Chondrocyte (in vitro differentiated cells): ENCODE measurements around the gene ATP6V1G1. TPM values are rescaled to one million over a fixed set of nuclear protein-coding genes. Genes with fewer than 3 reads are reported as not detected.
"Not testable (repeated sequence)": the region's sequence is repeated elsewhere in the genome, so short reads cannot be mapped to it uniquely, and the experiment has no call there.

Experiments used
- DNase-seq: peaks from one replicate; pipeline ENCODE4 v3.0.0; 2021; ENCODE audit warnings: mixed read lengths, low spot score
- H3K27ac Mint-ChIP-seq: one replicate; pipeline ENCODE4 v1.8.0; 2021; ENCODE audit warnings: mild to moderate bottlenecking, moderate library complexity, mixed read lengths; ENCODE audit not compliant: unreplicated experiment
- H3K27me3 Mint-ChIP-seq: 2 replicates; pipeline ENCODE4 v1.8.0; 2021; ENCODE audit warnings: low read depth, mixed read lengths
- H3K36me3 Mint-ChIP-seq: 2 replicates; pipeline ENCODE4 v1.8.0; 2021; ENCODE audit warnings: low read depth, mixed read lengths
- H3K4me1 Mint-ChIP-seq: 2 replicates; pipeline ENCODE4 v1.8.0; 2021; ENCODE audit warnings: low read depth, mild to moderate bottlenecking, mixed read lengths
- H3K4me3 Mint-ChIP-seq: one replicate; pipeline ENCODE4 v1.8.0; 2021; ENCODE audit warnings: mild to moderate bottlenecking, moderate library complexity, mixed read lengths; ENCODE audit not compliant: unreplicated experiment
- H3K9me3 Mint-ChIP-seq: 2 replicates; pipeline ENCODE4 v1.8.0; 2021; ENCODE audit warnings: low read depth, mixed read lengths
- total RNA-seq: library from RNA; stranded (reverse); gene quantifications from 3 replicates; pipeline ENCODE4 v1.2.1, GENCODE V29; 2021
- TF ChIP-seq, protein P1 (sequence below): fragments of 200-600 bp; sonication (generic); IDR thresholded peaks from 2 replicates; pipeline ENCODE4 v1.5.0; 2021; ENCODE audit warnings: antibody characterized with exemption, mild to moderate bottlenecking, moderate library complexity

The ATP6V1G1 gene
- total RNA-seq, 1 donor from 2014 or later: 135 TPM

DNA sequence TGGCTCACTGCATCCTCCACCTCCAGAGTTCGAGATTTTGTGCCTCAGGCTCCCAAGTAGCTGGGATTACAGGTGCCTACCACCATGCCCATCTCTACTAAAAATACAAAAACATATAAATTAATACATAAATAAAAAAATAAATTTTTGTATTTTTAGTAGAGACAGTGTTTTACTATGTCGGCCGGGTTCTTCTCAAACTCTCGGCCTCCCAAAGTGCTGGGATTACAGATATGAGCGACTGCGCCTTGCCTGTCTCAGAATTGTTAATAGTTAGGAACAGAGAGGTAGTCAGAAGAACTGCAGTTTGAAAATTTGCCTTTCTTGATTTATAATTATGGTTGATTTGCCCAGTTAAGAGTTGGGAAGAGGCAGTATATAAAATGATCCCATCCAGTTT is 2.8 kb downstream of the ATP6V1G1 start:
- peaks cover 17% of the 10 kb centered on the region for H3K36me3 Mint-ChIP-seq
- H3K27ac Mint-ChIP-seq: peak overlapping the region; percentile 45

DNA sequence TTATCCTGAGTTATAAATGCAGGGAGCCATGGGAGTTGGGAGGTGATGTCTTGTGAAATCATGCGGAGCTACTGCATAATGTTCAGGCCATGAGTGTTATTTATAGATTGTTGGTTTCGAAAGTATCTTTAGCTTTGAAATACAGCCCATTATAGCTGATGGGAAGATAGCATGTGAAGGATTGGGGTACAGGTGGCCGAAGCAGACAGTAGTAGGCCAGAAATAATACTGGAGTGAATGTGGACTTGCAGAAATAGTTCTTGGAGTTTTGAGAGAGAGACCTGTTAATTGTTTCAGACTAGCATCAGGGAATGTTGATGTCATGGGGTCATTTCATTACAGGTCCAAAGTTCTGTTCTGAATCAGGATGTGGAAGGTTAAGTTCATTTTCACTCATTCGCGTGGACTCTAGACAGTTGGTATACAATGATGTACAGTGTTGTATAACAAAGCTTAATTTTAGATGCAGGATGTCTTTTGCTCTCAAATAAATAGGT is 3.8 kb downstream of the ATP6V1G1 start:
- H3K4me3 Mint-ChIP-seq: peak overlapping the region; percentile 25

More for the DNA sequence above, 2.8 kb downstream of the ATP6V1G1 start:
- Mint-ChIP-seq H3K4me3 (no peak overlapping the region), H3K4me1 (peaks cover 58% of the 10 kb centered on the region), H3K9me3 (no peaks in the 10 kb centered on the region), H3K27me3 (no peaks in the 10 kb centered on the region)
- TF ChIP-seq, protein P1, sequence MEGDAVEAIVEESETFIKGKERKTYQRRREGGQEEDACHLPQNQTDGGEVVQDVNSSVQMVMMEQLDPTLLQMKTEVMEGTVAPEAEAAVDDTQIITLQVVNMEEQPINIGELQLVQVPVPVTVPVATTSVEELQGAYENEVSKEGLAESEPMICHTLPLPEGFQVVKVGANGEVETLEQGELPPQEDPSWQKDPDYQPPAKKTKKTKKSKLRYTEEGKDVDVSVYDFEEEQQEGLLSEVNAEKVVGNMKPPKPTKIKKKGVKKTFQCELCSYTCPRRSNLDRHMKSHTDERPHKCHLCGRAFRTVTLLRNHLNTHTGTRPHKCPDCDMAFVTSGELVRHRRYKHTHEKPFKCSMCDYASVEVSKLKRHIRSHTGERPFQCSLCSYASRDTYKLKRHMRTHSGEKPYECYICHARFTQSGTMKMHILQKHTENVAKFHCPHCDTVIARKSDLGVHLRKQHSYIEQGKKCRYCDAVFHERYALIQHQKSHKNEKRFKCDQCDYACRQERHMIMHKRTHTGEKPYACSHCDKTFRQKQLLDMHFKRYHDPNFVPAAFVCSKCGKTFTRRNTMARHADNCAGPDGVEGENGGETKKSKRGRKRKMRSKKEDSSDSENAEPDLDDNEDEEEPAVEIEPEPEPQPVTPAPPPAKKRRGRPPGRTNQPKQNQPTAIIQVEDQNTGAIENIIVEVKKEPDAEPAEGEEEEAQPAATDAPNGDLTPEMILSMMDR: no peak
- no peak for DNase-seq

DNA sequence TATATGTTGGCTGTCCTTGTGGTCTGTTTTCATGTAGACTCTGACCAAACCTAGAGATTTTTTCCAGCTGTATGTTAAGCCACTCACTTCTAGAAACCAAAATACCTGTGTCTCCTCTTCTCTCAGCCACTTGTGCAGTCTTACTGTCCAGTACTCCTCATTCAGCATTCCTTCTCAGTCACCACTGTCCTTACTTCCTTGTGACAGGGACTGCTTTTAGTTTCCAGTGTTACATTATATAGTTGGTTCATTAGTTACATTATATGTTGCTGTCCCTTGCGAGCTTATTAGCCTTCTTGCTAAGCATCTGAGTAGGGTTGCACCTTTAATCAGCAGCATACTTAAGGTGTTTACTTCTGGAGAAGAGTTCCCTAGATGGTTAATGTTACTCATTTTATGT is 4.3 kb downstream of the ATP6V1G1 start:
- peaks cover 56% of the 10 kb centered on the region for H3K4me1 Mint-ChIP-seq
- TF ChIP-seq, protein P1: no peak
- H3K36me3 Mint-ChIP-seq: peaks cover 19% of the 10 kb centered on the region
- DNase-seq: no peak
- H3K27me3 Mint-ChIP-seq: no peaks in the 10 kb centered on the region
- H3K9me3 Mint-ChIP-seq: no peaks in the 10 kb centered on the region
- H3K4me3 Mint-ChIP-seq: peak overlapping the region; percentile 14
- peak overlapping the region; percentile 88 for H3K27ac Mint-ChIP-seq

More for the DNA sequence above, 3.8 kb downstream of the ATP6V1G1 start:
- H3K27ac Mint-ChIP-seq: peak overlapping the region; percentile 88
- H3K36me3 Mint-ChIP-seq: peaks cover 19% of the 10 kb centered on the region
- no peaks in the 10 kb centered on the region for H3K27me3 Mint-ChIP-seq
- no peaks in the 10 kb centered on the region for H3K9me3 Mint-ChIP-seq
- H3K4me1 Mint-ChIP-seq: peaks cover 58% of the 10 kb centered on the region
- TF ChIP-seq, protein P1: no peak
- DNase-seq: no peak

DNA sequence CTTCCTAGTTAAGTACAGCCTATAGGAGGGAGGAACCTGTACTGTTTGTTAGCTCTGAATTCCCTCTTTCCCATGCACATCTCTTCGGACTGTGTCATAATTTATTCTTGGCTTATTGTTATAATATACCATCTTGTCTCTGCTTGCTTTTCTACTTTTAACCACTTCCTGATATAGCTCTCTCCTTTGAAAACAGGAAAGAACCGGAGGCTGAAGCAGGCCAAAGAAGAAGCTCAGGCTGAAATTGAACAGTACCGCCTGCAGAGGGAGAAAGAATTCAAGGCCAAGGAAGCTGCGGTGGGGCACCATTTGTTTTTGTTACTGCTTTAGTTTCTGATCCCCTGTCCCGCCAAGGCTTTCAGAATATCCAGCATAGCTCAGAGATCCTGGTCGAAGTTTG is 4.8 kb downstream of the ATP6V1G1 start:
- peak overlapping the region; percentile 14 for H3K4me3 Mint-ChIP-seq
- peak overlapping the region; percentile 88 for H3K27ac Mint-ChIP-seq
- TF ChIP-seq, protein P1: peak; percentile 74
- H3K9me3 Mint-ChIP-seq: no peaks in the 10 kb centered on the region
- peaks cover 51% of the 10 kb centered on the region for H3K4me1 Mint-ChIP-seq
- H3K36me3 Mint-ChIP-seq: peaks cover 21% of the 10 kb centered on the region
- no peak for DNase-seq
- no peaks in the 10 kb centered on the region for H3K27me3 Mint-ChIP-seq

DNA sequence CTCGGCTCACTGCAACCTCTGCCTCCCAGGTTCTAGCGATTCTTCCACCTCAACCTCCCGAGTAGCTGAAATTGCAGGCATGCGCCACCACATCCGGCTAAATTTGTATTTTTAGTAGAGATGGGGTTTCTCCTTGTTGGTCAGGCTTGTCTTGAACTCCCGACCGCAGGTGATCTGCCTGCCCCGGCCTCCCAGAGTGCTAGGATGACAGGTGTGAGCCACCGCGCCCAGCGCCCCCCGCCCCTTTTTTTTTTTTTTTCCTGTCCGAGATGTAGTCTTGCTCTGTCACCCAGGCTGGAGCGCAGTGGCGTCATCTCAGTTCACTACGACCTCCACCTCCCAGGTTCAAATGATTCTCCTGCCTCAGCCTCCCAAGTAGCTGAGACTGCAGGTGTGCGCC is 6.6 kb downstream of the ATP6V1G1 start:
- no peaks in the 10 kb centered on the region for H3K9me3 Mint-ChIP-seq
- TF ChIP-seq, protein P1: no peak
- H3K36me3 Mint-ChIP-seq: peaks cover 26% of the 10 kb centered on the region
- peaks cover 42% of the 10 kb centered on the region for H3K4me1 Mint-ChIP-seq
- no peaks in the 10 kb centered on the region for H3K27me3 Mint-ChIP-seq
- no peak overlapping the region for H3K27ac Mint-ChIP-seq
- H3K4me3 Mint-ChIP-seq: no peak overlapping the region
- DNase-seq: no peak

DNA sequence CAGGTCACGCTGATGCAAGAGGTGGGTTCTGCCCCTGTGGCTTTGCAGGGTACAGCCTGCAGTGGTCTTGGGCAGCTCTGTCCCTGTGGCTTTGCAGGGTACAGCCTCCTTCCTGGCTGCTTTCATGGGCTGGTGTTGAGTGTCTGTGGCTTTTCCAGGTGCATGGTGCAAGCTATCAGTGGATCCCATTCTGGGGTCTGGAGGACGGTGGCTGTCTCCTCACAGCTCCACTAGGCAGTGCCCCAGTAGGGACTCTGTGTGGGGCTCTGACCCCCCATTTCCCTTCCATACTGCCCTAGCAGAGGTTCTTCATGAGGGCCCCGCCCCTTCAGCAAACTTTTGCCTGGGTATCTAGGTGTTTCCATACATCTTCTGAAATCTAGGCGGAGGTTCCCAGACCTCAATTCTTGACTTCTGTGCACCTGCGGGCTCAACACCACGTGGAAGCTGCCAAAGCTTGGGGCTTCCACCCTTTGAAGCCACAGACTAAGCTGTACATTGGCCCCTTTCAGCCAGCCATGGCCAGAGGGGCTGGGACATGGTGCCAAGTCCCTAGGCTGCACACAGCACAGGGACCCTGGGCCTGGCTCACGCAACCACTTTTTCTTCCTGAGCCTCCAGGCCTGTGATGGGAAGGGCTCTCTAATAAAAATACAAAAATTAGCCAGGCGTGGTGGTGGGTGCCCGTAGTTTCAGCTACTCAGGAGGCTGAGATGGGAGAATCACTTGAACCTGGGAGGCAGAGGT is 13.1 kb downstream of the ATP6V1G1 start:
- not testable (repeated sequence) for H3K27me3 Mint-ChIP-seq, H3K4me3 Mint-ChIP-seq, DNase-seq, H3K4me1 Mint-ChIP-seq, H3K9me3 Mint-ChIP-seq, H3K27ac Mint-ChIP-seq
- peaks cover 33% of the 10 kb centered on the region for H3K36me3 Mint-ChIP-seq

DNA sequence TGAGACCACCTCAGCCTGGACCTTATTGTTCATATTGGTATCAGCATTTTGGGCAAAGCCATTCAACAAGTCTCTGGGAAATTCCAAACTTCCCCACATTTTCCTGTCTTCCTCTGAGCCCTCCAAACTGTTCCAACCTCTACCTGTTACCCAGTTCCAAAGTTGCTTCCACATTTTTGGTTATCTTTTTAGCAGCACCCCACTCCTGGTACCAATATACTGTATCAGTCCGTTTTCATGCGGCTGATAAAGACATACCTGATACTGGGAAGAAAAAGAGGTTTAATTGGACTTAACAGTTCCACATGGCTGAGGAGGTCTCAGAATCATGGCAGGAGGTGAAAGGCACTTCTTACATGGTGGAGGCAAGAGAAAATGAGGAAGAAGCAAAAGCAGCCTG is 14.2 kb downstream of the ATP6V1G1 start:
- H3K9me3 Mint-ChIP-seq, H3K27me3 Mint-ChIP-seq, H3K27ac Mint-ChIP-seq, H3K4me3 Mint-ChIP-seq, DNase-seq: not testable (repeated sequence)
- H3K36me3 Mint-ChIP-seq: peaks cover 31% of the 10 kb centered on the region
- H3K4me1 Mint-ChIP-seq: peaks cover 18% of the 10 kb centered on the region
